ENCODE results near the gene ALOX15.
"Not testable (repeated sequence)": the region's sequence is repeated elsewhere in the genome, so short reads cannot be mapped to it uniquely, and the experiment has no call there.

GRCh38 chr17:4604736-4605135 is 36.7 kb downstream of the ALOX15 start:
- not testable (repeated sequence) for TF ChIP-seq POLR2A (IDR thresholded peaks at IDR 0.05; ENCODE audit: low read length); GATA1 (IDR thresholded peaks at IDR 0.05; ENCODE audit: low read depth, low read length)

Data from erythroblast (primary cell).